Suppressor macrophage treated with lipopolysaccharide for 1 hour (primary cell): Measurements from ENCODE around the gene CCDC83.
"Not testable (repeated sequence)": the region's sequence is repeated elsewhere in the genome, so short reads cannot be mapped to it uniquely, and the experiment has no call there.

Source experiments
- DNase-seq, 3 donors: peaks; one replicate each; pipeline ENCODE4 v3.0.0-alpha.2; 2020 to 2022

CCDC83 gene

DNA sequence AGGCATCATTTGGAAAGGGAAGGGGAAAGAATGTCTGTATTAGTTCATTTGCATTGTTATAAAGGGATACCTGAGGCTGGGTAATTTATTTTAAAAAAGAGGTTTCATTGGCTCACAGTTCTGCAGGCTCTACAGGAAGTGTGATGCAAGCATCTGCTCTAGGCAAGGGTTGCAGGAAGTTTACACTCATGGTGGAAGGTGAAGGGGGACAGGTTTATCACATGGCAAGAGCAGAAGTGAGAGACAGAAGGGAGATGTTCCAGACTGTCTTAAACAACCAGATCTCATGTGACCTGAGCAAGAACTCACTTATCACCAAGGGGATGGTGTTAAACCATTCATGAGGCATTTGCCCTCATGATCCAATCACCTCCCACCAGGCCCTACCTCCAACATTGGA, 90.6 kb downstream of the CCDC83 start:
- peak in 1 of 3 donors; percentile 21 for DNase-seq

DNA sequence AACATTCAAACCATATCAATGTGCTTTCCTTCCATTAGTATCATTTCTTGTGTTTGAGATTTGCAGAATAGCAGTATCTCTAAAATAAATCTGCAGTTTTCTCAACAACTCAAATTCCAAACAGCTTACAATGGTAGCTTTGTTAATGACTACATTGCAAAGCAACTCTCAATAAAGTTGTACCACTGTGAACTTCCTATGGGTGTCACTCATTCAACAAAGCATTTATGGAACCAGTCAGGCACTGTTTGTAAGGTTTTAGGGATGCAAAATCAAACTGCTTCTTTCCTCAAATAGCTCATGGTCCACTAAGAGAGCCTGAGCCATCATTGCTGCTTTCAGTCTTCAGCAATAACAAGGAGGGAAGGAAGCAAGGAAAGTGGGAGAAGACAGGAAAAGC, 91.0 kb downstream of the CCDC83 start:
- DNase-seq = peak in 1 of 3 donors; percentile 33

DNA sequence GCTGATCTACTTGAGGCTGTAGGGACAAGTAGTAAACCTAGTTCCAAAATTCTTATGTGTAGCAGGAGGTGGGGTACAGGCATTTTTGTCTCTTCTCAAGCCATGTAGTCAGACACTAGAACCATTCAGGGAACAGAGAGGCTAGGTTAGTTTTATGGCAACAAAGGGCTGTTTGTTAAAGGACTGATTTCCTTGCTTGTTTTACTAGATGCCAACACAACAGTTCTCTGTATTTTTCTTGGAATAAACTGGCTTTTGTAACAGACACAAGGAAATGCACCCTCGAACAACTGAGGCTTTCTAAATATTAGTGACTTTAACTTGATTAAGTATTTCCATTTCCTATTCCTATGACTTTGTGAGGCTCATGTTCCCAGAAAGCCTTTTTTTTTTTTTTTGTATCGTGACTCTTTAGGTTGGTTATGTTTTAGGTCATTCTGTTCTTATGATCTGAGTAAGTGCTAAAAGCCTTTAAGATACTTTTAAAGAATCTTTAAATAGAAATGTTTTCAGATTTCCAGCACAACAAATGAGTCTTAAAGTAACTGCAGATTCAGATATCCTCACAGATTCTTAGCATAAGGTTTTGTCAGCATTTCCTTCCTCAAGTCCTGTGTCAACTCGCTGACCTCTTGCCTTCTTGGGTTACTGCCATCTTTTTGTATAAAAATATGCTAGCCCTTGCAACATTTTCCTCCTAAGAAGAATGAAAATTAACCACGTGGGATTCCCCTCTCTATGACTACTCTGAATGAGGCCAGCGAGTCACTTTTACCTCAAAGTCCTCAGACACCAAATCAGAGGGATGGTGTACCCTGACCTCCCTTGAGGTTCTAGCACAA, 92.5 kb downstream of the CCDC83 start:
- peak; percentile 88 to 98 (median 97) for DNase-seq

DNA sequence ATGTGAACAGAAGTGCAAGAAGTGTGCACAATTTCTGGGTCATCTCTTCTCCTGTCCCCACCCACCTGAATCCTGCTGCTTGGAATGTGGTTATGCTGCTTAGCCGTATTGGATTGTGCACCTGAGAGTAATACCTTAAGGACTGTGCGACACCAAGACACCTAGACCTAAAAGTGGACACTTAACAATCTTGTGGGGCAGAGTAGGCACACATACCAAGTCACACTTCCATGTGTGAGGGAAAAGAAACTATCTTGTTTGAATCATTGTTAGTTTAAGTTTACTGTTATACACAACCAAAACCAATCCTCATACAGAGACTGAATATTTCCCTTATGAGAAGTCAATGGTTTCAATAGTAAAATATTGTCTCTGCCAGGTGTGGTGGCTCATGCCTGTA, 93.7 kb downstream of the CCDC83 start:
- DNase-seq = peak in 1 of 3 donors; percentile 36

DNA sequence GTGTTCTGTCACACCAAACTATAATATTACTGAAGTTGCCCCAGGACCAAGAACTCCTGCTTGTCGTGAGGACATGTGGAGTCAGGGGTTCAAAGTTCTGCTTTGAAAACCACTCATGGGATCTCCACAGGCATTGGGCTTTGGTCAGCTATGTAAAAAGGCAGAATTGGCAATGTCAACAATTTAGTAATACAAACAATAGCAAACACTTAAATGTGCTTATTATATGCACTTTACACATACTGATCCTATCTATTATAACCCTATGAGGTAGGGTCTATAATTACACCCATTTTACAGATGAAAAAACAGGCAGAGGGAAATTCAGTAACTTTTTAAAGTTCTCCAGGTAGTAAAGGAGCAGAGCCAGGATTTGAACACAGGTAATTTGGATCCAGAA, 94.6 kb downstream of the CCDC83 start:
- no peak for DNase-seq

DNA sequence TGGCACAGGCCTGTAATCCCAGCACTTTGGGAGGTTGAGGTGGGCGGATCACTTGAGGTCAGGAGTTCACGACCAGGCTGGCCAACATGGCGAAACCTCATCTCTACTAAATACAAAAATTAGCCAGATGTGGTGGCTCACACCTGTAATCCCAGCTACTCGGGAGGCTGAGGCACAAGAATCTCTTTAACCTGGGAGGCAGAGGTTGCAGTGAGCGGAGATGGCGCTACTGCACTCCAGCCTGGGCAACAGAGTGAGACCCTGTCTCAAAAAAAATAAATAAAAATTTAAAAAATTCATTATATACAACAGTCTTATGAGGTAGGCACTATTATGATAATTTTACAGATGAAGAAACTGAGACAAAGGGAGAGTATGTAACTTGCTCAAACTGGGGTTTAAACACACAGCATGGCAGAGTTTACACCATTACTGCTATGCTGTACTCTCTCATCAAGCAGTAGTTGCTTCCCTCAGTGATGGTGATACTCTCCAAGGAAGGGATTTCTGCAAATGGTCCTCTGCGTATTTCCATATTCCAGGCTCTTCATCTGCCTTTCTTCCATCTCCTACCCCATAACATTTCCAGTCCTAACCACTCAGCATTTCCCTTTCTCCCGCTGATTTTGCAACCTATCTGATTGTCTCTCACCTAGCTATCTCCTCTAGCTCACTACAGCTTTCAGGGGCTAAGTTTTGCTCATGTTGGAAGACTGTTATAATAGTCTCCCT, 95.3 kb downstream of the CCDC83 start:
- no peak for DNase-seq

DNA sequence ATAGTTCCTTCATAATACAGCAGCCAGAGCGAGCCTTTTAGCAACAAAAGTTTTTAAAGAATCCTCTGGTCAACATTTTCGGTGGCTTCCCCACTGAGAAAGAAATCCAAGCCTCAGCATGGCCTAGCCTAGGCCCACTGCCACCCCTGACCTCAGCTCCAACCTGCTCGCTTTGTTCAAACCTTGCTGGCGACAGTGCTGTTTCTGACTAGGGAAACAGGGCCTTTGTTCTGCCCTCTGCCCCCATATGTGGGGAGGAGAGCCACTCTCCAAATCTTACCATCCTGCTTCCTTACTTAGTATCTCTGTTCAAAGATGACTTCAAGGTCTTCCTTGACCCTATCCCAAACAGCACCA, 95.8 kb downstream of the CCDC83 start:
- no peak for DNase-seq

DNA sequence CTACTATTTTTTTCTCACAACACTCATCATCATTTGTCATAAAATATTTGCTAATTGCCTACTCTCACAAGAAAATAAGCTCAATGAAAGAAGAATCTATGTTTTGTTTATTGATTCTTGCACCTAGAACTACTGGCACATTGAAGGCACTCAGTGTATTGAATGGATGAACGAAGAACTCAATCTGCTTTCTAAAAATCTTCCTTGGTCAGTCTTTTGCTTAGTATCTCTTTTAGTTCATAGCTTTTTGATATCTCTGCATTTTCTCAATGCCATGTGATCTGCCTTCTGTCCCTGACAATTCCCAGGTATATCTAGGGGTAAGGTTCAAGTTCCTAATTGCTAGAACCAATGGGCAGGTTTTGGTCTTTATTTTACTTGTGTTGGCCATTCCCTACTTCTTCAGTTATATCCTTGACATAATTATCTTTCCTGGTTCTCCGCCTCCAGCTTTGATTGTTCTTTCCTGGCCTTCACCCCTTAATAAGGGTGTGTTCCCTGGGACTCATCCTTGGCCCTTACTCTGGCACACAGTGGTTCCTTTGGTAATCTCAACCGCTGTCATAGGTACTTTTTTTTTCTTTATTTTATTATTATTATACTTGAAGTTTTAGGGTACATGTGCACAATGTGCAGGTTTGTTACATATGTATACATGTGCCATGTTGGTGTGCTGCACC, 96.4 kb downstream of the CCDC83 start:
- DNase-seq = no peak

DNA sequence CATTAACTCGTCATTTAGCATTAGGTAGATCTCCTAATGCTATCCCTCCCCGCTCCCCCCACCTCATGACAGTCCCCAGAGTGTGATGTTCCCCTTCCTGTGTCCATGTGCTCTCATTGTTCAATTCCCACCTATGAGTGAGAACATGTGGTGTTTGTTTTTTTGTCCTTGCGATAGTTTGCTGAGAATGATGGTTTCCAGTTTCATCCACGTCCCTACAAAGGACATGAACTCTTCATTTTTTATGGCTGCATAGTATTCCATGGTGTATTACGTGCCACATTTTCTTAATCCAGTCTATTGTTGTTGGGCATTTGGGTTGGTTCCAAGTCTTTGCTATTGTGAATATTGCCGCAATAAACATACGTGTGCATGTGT, 96.9 kb downstream of the CCDC83 start:
- DNase-seq = not testable (repeated sequence)

DNA sequence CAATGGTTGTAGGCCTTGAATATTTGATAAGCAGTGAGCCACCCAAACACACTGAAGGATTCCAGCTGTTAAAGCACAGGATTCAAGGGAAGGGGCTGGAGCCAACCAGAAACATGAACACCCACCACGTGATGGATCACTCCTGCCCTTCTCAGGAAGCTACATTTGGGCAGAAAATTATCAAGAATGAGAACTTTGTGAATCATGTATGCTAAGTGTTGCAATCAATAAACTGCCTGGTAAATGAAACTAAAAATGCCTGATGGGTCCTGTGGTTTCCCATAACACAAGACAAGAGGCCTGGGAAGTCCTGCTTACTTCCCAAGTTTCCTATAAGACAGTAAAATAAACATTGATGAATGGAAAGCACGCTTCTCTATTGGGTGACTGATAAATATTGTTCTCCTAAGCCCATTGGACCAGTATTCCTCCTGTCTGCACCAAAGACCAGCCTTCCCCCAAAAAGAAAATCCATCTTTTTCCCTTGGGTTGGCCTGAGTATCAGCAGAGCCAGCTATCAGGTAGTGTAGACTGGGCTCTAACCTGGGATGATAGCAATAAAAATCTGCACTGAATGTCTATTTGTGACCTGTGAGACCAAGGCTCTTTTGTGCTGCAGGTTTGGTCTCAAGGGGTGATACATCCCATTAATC, 98.4 kb downstream of the CCDC83 start:
- peak; percentile 75 to 96 (median 80) for DNase-seq

DNA sequence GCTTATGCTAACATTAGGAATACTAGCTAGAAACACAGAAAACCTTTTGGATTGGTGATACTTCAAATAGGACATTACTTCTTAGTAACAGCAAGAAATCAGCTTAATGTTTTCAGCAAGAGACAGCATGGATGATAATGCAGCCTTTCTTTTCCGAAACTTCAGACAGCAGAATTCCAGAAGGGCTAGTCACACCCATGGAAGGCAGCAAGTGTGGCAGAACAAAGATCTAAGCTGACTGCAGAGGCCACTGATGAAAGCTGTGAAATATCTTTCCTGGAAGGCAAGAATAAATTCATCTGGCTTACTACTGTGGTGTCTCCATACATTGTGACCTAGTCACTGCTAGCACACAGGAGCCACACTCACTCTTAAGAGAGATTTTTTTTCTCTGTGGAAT, 100.3 kb downstream of the CCDC83 start:
- no peak for DNase-seq

DNA sequence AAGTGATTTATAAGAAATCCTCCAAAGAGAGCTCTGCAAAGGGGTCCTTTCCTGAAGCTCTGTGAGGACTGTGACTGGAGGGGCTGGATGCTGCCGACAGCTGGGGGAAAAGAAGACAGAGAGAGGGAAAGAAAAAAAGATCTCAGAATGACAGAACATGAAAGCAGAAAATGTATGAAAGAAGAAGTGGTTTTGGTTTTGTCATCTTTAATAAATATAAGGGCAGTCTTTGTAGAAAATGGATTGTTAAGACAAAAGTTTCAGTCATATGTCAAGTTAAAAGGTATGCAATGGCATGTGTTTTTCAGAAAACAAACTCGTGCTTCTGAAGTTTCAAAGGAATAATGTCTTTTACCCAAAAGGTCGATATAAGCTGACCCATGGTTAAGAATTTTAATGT, 105.5 kb downstream of the CCDC83 start:
- DNase-seq = no peak

DNA sequence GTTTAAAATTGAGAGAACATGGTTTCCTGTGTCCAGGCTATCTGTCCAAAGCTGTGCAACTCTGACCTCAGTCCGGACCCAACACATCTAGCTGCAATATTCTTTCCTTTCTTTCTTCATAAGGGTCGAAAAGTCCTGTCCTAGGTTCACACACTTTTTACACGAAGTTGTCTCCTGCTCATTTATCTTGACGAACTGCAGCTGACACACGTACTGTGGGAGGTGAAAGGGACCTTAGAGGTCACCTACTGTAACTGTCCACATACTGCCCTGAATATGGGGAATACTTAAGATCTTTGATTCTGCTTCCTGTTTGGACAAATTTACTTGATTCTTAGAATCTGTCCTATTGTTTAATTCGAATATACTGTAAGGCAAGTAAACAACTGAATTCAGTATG, 105.9 kb downstream of the CCDC83 start:
- DNase-seq = no peak

DNA sequence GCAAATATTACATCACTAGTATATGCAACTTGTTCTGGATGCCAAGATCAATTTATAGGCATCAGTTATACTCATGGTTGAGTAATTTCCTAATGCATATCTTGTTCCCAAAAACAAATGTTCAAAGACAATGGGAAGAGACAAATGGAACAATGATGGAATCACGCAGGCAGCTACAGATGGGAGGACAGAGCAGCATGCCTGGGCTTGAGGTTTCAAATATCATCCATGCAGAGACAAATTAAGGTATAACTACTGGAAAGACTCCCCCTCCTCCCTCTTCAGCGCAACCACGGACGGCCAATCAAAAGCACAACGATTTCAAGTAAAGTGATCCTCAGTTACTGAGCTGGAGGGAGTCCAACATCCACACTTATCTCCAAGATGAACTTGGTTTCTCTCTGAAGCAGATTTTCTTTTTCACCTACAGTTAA, 106.8 kb downstream of the CCDC83 start:
- DNase-seq = no peak

DNA sequence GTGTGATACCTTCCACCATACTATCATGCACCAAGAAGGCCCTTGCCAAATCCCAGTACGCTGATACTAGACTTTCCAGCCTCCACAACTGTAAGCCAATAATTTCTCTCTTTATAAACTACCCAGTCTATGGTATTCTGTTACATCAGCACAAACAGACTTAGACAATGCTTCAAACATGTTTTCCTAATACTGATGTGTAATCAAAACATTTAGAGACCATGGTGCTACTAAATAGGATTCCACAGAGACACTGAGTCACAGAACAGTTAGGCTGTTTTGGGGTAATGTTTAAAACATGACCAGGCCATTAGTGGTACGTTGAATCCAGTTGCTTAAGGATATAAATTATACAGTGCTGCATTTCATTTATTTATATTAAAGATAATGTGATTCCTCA, 110.0 kb downstream of the CCDC83 start:
- no peak for DNase-seq

DNA sequence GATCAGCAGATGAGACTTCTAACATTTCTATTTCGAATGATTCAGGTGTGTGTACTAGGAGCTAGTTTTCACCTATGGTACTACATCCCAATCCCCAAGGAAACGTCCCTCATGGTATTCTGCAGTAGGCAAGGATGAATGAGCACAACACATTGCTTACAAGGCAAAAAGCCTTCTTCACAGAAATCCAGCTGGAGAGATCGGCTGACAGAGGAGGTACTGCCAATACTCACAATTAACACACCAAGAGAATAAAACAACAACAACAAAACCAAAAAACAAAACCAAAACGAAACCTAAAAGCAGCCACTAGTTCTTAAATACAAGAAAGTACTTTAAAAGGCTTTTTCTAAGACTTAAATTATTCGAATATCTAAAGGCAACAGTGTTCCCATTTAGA, 112.3 kb downstream of the CCDC83 start:
- no peak for DNase-seq
